ENCODE results near the gene PTPRF.
A peak's percentile ranks its signal among the peaks of the same experiment; 100 is the strongest.
"Not testable (repeated sequence)": the region's sequence is repeated elsewhere in the genome, so short reads cannot be mapped to it uniquely, and the experiment has no call there.

The PTPRF gene

GRCh38 chr1:43638381-43638780 is 107.7 kb downstream of the PTPRF start:
- not testable (repeated sequence) for DNase-seq

DNA sequence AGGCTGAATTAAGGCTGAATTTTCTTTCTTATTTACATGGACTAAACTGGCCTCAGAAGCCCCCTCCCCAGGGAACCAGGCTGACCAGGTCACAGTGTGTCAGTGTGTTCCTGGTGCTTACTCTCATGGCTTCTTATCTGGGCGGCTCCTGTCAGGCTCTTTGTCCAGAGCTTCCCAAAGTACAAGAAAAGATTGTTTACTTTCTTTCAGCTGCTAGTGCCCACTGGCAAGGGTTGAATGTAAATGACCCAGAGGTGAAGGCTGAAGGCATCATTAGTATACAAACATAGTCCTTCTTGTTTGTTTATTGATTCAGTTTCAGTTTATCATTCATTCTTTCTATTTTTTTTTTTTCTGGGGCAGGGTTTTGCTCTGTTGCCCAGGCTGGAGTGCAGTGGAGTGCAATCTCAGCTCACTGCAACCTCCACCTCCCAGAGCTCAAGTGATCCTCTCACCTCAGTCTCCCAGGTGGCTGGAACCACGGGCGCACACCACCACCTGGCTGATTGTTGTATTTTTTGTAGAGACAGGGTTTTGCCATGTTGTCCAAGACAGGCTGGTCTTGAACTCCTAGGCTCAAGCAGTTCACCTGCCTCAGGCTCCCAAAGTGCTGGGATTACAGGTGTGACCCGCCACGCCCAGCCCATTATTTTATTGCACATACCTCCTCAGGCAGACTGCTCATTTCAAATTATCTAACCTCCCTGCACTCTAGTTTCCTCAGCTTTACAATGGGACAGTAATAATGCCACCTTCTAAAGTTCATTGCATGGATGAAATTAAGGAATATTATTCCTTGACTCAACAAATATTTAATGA is 109.5 kb downstream of the PTPRF start:
- DNase-seq, result no peak

GRCh38 chr1:43644558-43644957 is 113.9 kb downstream of the PTPRF start:
- no peak for DNase-seq

GRCh38 chr1:43645461-43645860 is 114.8 kb downstream of the PTPRF start:
- no peak for DNase-seq

- not testable (repeated sequence) for DNase-seq
These were observed 116.6 kb downstream of the PTPRF start for GRCh38 chr1:43647331-43647730.

DNA sequence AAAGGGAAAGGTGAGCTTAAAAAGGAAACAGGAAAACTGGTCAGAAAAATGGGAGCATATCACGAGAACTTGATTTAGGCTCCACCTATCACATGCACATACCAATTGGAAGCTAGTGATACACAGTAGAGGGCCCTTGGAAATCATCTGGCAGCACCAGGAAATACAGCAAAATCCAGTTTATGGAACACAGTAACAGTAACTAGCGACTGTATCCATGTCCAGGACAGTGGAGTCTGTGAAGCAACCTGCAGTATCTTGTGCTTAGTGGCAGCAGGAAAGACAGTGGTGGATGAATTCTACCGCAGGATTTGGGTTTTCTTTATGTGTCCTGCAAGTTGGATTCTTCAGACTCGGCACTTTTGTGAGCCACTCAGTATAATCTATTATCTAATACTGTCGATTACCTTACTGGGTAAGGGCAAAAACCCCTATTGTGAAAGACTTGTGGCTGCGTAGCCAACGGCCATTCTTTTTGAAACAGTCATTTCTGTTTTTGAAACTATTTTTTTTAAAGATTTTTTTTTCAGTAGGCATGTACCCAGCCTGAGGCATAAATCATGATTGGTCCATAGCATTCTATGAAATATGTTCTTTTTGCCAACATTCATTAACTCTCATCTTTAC is 117.7 kb downstream of the PTPRF start:
- peak; percentile 8 to 11 for DNase-seq

DNA sequence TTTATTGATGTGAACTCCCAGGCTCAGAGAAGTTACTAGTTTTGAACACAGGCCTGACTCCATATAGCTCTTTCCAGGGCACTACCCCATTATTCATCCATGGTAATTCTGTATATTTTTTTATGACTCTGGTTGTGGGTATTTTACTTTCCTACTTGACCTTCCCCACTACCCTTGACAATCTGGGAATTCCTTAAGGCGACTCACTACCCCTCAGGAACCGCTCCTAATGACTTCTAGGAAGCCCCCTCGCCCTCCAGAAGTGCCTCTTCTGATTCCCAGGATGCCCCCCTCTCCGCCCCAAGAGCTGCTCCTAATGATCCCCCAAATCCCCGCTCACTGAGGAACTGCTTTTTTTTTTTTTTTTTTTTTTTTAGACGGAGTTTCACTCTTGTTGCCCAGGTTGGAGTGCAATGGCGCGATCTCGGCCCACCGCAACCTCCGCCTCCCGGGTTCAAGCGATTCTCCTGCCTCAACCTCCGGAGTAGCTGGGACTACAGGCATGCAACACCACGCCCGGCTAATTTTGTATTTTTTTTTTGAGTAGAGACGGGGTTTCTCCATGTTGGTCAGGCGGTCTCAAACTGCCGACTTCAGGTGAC is 118.3 kb downstream of the PTPRF start:
- no peak for DNase-seq

GRCh38 chr1:43650310-43651085 is 119.8 kb downstream of the PTPRF start:
- DNase-seq, result peak; percentile 98

GRCh38 chr1:43651188-43651587 is 120.5 kb downstream of the PTPRF start:
- no peak for DNase-seq

DNA sequence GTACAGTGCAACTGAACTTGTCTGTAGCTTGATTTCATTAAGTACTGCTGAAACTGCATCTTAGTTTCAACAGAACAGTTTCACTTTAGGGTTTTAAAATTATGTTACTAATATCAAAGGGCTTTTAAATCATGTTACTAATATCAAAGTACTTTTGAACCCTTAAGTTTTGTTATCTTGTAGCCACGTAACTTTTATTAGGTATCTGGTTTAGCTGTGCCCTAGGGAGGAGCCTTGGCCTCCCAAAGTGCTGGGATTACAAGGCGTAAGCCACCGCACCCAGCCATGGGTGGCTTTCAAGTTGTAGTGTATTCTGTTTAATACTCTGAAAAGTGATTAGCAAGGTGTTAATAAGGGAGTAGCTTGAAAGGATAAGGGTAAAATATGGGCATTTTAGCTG is 121.2 kb downstream of the PTPRF start:
- no peak for DNase-seq

GRCh38 chr1:43653339-43653738 is 122.7 kb downstream of the PTPRF start:
- DNase-seq, result peak in 1 of 2 donors; percentile 2

- DNase-seq, result no peak
These were observed 123.2 kb downstream of the PTPRF start for GRCh38 chr1:43653893-43654292.

DNA sequence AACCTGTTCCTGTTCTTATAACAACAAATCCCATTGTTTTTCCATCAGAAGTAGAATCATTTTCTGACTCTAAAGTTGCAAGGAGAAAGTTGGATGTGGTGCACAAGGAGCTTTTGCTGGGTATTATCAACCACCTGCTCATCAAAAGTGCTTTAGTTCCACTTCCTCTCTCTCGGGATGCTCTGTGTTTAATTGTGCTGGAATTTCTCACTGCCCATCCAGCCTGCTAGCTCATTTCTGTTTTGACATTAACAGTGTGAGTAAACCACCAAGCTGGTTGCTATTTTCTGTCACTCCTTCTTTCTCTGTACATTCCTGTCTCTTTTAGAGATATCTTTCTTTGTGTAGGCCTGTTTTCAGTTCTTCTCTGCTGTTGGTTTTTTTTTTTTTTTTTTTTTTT is 125.3 kb downstream of the PTPRF start:
- DNase-seq, result no peak

DNA sequence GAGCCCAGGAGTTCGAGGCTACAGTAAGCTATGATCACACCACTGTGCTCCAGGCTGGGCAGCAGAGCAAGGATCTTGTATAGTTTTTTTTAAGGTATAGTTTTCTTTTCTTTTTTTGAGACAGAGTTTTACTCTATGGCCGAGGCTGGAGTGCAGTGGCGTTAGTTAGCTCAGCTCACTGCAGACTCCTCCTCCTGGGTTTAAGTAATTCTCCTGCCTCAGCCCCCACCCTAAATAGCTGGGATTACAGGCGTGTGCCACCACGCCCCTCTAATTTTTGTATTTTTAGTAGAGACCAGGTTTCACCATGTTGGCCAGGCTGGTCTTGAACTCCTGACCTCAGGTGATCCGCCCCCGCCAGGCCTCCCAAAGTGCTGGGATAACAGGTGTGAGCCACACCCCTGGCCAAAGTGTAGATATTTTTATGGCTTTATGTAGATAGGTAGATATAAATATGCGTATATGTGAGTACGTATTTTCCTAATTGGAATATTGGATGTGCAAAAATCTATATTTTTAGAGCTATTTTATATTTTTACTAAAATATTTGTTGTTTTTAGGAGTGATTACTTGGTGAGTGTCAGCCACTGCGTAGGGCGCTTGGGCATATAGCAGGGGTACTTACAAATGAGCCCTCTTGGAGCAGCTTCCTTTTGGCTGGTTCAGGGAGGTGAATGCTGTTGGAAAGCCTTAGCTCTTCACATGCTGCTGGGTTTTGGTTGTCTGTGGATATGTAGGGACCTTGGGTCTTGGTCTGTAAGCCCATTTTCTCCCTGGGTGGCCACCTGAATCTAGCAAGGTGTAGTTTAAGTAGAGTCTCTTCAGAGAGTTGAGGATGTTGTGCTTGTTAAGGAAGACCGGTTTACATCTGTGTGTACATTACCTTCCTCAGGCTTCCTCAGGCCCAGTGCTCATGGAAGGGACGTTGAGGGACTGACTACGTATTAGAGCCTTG is 128.8 kb downstream of the PTPRF start:
- no peak for DNase-seq

DNA sequence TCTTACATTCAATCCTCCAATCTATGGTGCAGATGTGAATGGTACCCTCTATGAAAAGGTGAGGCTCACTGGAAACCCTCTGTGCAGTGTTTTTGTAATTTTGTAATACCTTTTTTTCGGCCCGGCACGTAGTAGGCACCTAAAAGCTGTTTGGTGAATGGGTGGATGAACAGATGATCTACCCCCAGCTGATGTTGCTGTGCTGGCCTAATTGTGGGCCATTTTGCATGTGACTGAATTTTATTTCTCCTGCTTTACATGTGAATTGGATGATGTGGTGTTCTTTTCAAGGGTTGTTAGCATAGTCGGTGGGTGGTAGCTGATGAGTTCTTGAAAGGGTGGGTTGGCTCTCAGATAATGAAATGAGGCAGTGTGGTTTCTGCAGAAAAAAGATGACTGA is 129.7 kb downstream of the PTPRF start:
- DNase-seq, result no peak

DNA sequence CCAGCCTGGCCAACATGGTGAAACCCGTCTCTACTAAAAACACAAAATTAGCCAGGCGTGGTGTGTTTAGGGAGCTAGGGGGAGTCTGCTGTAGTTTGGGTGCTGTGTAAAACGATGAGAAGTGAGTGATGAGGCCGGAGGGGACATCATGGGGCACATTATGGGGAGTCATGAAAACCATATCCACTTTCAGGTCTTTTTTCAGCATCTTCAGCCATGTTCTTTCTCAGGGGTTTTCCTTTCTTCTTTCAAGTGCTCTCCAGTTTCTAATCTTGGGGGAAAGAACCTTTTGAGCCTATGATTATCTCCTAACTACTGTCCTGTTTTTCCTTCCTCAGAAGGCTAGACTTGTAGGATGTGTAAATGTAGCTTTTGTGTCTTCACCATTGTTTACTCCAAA is 133.7 kb downstream of the PTPRF start:
- no peak for DNase-seq

GRCh38 chr1:43666608-43667007 is 135.9 kb downstream of the PTPRF start:
- DNase-seq, result no peak

- DNase-seq, result no peak
These were observed 138.3 kb downstream of the PTPRF start for GRCh38 chr1:43668956-43669355.

DNA sequence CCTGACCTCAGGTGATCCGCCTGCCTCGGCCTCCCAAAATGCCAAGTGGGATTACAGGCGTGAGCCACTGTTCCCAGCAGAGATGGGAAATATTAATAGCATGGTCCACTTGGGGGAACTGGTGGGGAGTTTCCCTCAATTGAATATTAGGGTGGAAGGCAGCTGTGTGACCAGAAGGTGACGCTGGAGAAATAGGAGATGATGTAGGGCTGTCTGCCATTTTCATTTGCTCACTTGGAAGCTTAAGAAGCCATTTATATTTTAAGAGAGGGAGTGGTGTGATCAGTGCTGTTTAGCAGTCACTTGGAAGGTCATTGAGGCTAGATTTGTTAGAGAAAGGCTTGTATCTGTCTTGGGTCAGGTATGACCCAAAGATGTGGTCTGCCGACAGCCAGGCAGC is 139.2 kb downstream of the PTPRF start:
- DNase-seq, result no peak

DNA sequence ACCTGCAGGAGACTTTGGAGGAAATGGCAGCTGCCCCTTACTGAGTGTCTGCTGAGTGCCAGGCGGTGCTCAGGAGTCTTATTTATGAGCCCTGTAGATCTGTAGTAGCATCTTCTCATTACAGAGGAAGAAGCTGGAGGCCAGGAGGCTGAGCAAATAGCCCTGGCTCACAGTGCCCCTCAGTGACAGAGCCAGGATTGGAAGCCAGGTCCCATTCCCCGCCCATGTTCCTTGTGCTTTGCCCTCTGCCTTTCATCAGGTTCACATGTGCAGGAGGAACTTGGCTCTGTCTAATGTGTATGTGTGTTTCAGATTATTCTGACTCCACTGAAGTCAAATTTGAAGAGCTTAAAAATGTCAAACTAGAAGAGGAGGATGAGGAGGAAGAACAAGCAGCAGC is 140.5 kb downstream of the PTPRF start:
- no peak for DNase-seq

DNA sequence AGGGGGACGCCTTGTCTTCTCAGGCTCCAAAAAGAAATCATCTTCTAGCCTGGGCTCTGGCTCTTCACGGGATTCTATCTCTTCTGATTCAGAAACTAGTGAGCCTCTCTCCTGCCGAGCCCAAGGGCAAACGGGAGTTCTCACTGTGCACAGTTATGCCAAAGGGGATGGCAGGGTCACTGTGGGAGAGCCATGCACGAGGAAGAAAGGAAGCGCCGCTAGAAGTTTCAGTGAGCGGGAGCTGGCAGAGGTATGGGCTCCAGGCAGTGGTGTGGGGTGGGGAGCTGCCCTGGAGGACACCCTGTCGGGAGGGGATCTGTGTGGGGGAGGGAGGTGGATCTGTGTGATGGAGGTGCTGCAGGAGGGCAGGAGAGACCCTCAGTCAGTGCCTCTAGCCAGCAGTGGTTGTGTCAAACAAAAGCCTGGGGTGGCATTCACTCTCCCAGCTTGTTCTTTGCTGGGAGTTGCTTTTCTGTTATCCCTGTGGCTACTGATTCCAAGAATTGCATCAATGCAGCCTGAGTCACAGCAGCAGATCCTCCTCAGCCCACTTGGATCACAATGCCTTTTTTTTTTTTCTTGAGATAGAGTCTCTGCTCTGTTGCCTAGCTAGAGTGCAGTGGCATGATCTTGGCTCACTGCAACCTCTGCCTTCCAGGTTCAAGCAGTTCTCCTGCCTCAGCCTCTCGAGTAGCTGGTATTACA is 141.1 kb downstream of the PTPRF start:
- no peak for DNase-seq
